Measurements from ENCODE around the gene PFKFB4.
A peak's percentile ranks its signal among the peaks of the same experiment; 100 is the strongest.

The PFKFB4 gene

GRCh38 chr3:48511551-48511950 lies 45.1 kb downstream of the PFKFB4 start:
- DNase-seq (ENCODE audit: extremely low read depth, low read depth), result no peak
- no peak for TF ChIP-seq CTCF (IDR thresholded peaks at IDR 0.05; ENCODE audit: low read depth, low read length)

- no peak for DNase-seq (ENCODE audit: extremely low read depth, low read depth)
- peak; percentile 46 for TF ChIP-seq CTCF (IDR thresholded peaks at IDR 0.05; ENCODE audit: low read depth, low read length)
These were observed 49.1 kb downstream of the PFKFB4 start for GRCh38 chr3:48507256-48508061.

GRCh38 chr3:48505968-48506504 lies 50.6 kb downstream of the PFKFB4 start:
- no peak for DNase-seq (ENCODE audit: extremely low read depth, low read depth)
- no peak for TF ChIP-seq CTCF (IDR thresholded peaks at IDR 0.05; ENCODE audit: low read depth, low read length)

GRCh38 chr3:48505146-48505545 lies 51.5 kb downstream of the PFKFB4 start:
- no peak for TF ChIP-seq CTCF (IDR thresholded peaks at IDR 0.05; ENCODE audit: low read depth, low read length)
- no peak for DNase-seq (ENCODE audit: extremely low read depth, low read depth)

GRCh38 chr3:48504051-48504946 lies 52.3 kb downstream of the PFKFB4 start, which contains the start of gene SHISA5:
TSS of gene SHISA5 (minus strand) at chr3:48504174. CDS start at chr3:48504094, 80 bp downstream.
- TF ChIP-seq CTCF (IDR thresholded peaks at IDR 0.05; ENCODE audit: low read depth, low read length), result no peak
- DNase-seq (ENCODE audit: extremely low read depth, low read depth), result peak; percentile 46

- TF ChIP-seq CTCF (IDR thresholded peaks at IDR 0.05; ENCODE audit: low read depth, low read length), result no peak
- no peak for DNase-seq (ENCODE audit: extremely low read depth, low read depth)
These were observed 53.1 kb downstream of the PFKFB4 start for GRCh38 chr3:48503401-48504050.

Data from AG09319 (cell line).